Fibroblast of lung (primary cell): ENCODE results near the gene CYP4F3.
"Not testable (repeated sequence)": the region's sequence is repeated elsewhere in the genome, so short reads cannot be mapped to it uniquely, and the experiment has no call there.

Experiments used
- CTCF ChIP-seq, 2 donors: IDR thresholded peaks in 1 of 2; conservative IDR thresholded peaks in 1 of 2; 1 replicate in 1 of 2; 2 replicates in 1 of 2; pipeline ENCODE4 v1.5.1; 2011 to 2012; ENCODE audit warnings: low read length in 2 of 2, control low read depth in 1 of 2, inconsistent platforms in 1 of 2, low read depth in 1 of 2, mild to moderate bottlenecking in 1 of 2
- EZH2 ChIP-seq: IDR thresholded peaks from 2 replicates; pipeline ENCODE4 v1.5.1; 2012; ENCODE audit warnings: low read length, control low read depth, mild to moderate bottlenecking; ENCODE audit errors: missing control alignments

DNA sequence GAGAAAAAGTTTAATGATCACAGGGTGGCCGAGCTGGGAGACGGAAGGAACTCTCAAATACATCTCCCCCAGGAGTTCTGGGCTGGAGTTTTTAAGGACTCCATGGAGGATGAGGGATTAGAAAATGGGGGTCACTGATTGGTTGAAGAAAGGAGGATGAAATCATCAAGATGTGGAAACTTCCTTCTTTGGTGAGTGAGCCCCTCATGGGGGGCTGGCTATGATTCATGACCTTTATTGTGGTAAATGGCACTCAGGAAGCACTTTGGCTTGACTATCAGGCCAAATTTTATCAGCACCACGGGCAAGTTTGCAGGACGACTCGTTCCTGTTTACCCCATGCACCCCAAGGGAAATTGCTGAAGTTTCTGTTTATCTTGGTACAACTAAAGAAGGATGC lies 48.2 kb upstream of the CYP4F3 start:
- not testable (repeated sequence) for TF ChIP-seq EZH2; CTCF (conservative IDR thresholded peaks at IDR 0.05 in 1 of 2, IDR thresholded peaks at IDR 0.05 in 1 of 2; ENCODE audit: low read depth in 1 of 2, low read length in 2 of 2)
